Gastrocnemius medialis (tissue), 4 donors: ENCODE measurements around the gene PTPRF. TPM values are rescaled to one million over a fixed set of nuclear protein-coding genes. Genes with fewer than 3 reads are reported as not detected.

Source experiments
- ATAC-seq, 2 donors: fragments of 150-250 bp; one replicate each; pipeline ENCODE4 v1.9.1; 2016
- DNase-seq, 2 donors: peaks; one replicate each; pipeline ENCODE4 v3.0.0-alpha.2; 2019
- H3K27ac ChIP-seq, 4 donors: fragments of 200-600 bp; sonication (generic); 1 replicate in 1 of 4; 2 replicates in 3 of 4; pipeline ENCODE4 v1.5.1; 2016 to 2018; ENCODE audit warnings: mild to moderate bottlenecking in 2 of 4, moderate library complexity in 1 of 4
- H3K27me3 ChIP-seq, 3 donors: fragments of 200-600 bp; sonication (generic) in 2 of 3; 1 replicate in 1 of 3; 2 replicates in 2 of 3; pipeline versions ENCODE4 v1.5.1 to v1.6.0; 2016 to 2019; ENCODE audit warnings: mild to moderate bottlenecking in 1 of 3, moderate library complexity in 1 of 3
- H3K36me3 ChIP-seq, 2 donors: fragments of 200-600 bp; sonication (generic) in 1 of 2; one replicate each; pipeline ENCODE4 v1.5.1; 2017 to 2018
- H3K4me1 ChIP-seq, 2 donors: fragments of 200-600 bp; sonication (generic) in 1 of 2; one replicate each; pipeline ENCODE4 v1.5.1; 2016 to 2017; ENCODE audit warnings: mild to moderate bottlenecking in 2 of 2
- H3K4me3 ChIP-seq, 4 donors: fragments of 200-600 bp; sonication (generic) in 3 of 4; 1 replicate in 1 of 4; 2 replicates in 3 of 4; pipeline ENCODE4 v1.5.1; 2016 to 2019; ENCODE audit warnings: mild to moderate bottlenecking in 2 of 4
- H3K9me3 ChIP-seq, 3 donors: fragments of 200-600 bp; sonication (generic) in 2 of 3; 1 replicate in 1 of 3; 2 replicates in 2 of 3; pipeline ENCODE4 v1.5.1; 2016 to 2019
- CTCF ChIP-seq, 5 experiments: fragments of 450-650 bp in 3 of 5; fragments of 200-600 bp in 2 of 5; sonication (generic) in 2 of 5; IDR thresholded peaks in 4 of 5; conservative IDR thresholded peaks in 1 of 5; 1 replicate in 4 of 5; 2 replicates in 1 of 5; pipeline ENCODE4 v1.5.1; 2016 to 2019; ENCODE audit warnings: antibody characterized with exemption in 5 of 5, mild to moderate bottlenecking in 3 of 5, moderate library complexity in 3 of 5
- POLR2A ChIP-seq, 2 donors: fragments of 450-650 bp; IDR thresholded peaks; one replicate each; pipeline ENCODE4 v1.6.1; 2017; ENCODE audit warnings: antibody characterized with exemption in 2 of 2, mild to moderate bottlenecking in 2 of 2, moderate library complexity in 2 of 2
- in situ Hi-C, 4 donors: fragments of 200-750 bp; cut with MboI; loops; one replicate each; pipeline versions ENCODE4 v1.15.0 to v1.8.0; 2017; ENCODE audit warnings: low sequenced_read_pairs in 4 of 4
- intact Hi-C: fragments of 100-400 bp; cut with DNase I; formaldehyde crosslinking; loops from one replicate; pipeline ENCODE4 v1.15.1; 2023; ENCODE audit warnings: low total_unique reads
- total RNA-seq, 4 donors: library from RNA; depleted of rRNA; stranded (reverse); fragments of >200 nt; gene quantifications; one replicate each; pipeline versions ENCODE4 v1.1.0 to v1.2.3, GENCODE V29; 2016

Gene PTPRF
- total RNA-seq, 4 donors from 2014 or later: 1.8 to 2.6 (median 2.5) TPM

- no peaks in the 10 kb centered on the region for H3K9me3 ChIP-seq
- H3K4me3 ChIP-seq: peak overlapping the region in 1 of 4 donors; percentile 85
- TF ChIP-seq CTCF (IDR thresholded peaks at IDR 0.05 in 4 of 5, conservative IDR thresholded peaks at IDR 0.05 in 1 of 5) (no peak), POLR2A (IDR thresholded peaks at IDR 0.05) (no peak)
- H3K36me3 ChIP-seq: peaks cover 0 to 37% of the 10 kb centered on the region in 2 donors
- in situ Hi-C loops: no loop called here
- peak overlapping the region in 1 of 4 donors; percentile 2 for H3K27ac ChIP-seq
- H3K27me3 ChIP-seq: no peaks in the 10 kb centered on the region
- DNase-seq (no peak), ATAC-seq (no peak)
- peaks cover 15 to 23% of the 10 kb centered on the region in 2 donors for H3K4me1 ChIP-seq
- intact Hi-C loops: loop anchor here (5.0 kb wide), 2 partner anchors 55 to 480 kb away; partner anchors contain the start of genes CFAP57, EBNA1BP2 and ST3GAL3
These were observed 121.2 kb downstream of the PTPRF start for GRCh38 chr1:43651902-43652301.

DNA sequence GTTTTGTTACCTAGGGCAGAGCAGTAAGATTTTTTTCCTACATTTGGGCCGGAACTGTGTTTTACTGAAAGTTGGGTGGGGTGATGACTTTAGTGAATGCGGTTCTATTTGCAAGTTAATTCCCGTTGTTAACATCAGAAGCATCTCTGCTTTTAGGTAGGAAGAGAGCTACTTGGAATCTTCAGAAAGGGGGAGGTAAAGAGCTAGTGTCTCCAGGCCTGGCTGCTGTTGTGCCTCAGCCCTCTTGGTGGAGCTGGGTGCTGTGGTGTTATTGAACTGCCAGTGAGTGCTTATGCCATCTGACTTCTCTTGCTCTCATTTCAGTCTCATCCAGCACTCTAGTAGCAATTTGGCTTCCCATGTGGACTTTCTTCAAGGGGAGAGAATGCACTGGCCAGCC, 122.7 kb downstream of the PTPRF start:
- Histone ChIP-seq H3K27ac (no peak overlapping the region), H3K36me3 (peaks cover 0 to 52% of the 10 kb centered on the region in 2 donors), H3K27me3 (no peaks in the 10 kb centered on the region), H3K4me1 (peaks cover 15 to 23% of the 10 kb centered on the region in 2 donors), H3K9me3 (no peaks in the 10 kb centered on the region), H3K4me3 (no peak overlapping the region)
- TF ChIP-seq CTCF (IDR thresholded peaks at IDR 0.05 in 4 of 5, conservative IDR thresholded peaks at IDR 0.05 in 1 of 5) (no peak), POLR2A (IDR thresholded peaks at IDR 0.05) (no peak)
- intact Hi-C loops (loop anchor here (5.0 kb wide), 2 partner anchors 54 to 481 kb away; partner anchors contain the start of genes CFAP57, EBNA1BP2 and ST3GAL3), in situ Hi-C loops (no loop called here)
- ATAC-seq: no peak
- no peak for DNase-seq

DNA sequence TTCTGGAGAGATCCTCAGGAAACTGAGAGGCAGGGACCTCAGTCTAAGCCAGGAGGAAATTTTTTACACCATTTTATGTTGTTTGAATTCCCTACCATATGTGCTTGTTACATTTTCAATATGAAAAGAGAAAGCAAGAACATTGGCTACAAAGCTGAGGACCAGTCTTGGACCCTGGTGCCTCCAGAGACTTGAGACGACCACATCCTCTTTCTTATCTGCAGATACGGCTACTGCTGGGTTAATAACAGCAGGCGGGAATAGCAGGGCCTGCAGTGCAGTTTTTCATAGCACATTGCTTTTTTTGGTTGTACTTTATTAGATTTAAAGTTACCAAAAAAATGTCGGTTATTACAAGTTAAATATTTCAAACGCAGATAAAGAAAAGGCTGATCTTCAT, 123.2 kb downstream of the PTPRF start:
- intact Hi-C loops: loop anchor here (5.0 kb wide), 2 partner anchors 53 to 482 kb away; partner anchors contain the start of genes CFAP57, EBNA1BP2 and ST3GAL3
- no peaks in the 10 kb centered on the region for H3K27me3 ChIP-seq
- TF ChIP-seq POLR2A (IDR thresholded peaks at IDR 0.05) (no peak), CTCF (IDR thresholded peaks at IDR 0.05 in 4 of 5, conservative IDR thresholded peaks at IDR 0.05 in 1 of 5) (no peak)

DNA sequence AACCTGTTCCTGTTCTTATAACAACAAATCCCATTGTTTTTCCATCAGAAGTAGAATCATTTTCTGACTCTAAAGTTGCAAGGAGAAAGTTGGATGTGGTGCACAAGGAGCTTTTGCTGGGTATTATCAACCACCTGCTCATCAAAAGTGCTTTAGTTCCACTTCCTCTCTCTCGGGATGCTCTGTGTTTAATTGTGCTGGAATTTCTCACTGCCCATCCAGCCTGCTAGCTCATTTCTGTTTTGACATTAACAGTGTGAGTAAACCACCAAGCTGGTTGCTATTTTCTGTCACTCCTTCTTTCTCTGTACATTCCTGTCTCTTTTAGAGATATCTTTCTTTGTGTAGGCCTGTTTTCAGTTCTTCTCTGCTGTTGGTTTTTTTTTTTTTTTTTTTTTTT, 125.3 kb downstream of the PTPRF start:
- no peak for TF ChIP-seq POLR2A (IDR thresholded peaks at IDR 0.05)
- TF ChIP-seq CTCF (IDR thresholded peaks at IDR 0.05 in 4 of 5, conservative IDR thresholded peaks at IDR 0.05 in 1 of 5): no peak
- Histone ChIP-seq H3K4me1 (peaks cover 13 to 15% of the 10 kb centered on the region in 2 donors), H3K27ac (no peak overlapping the region), H3K27me3 (no peaks in the 10 kb centered on the region), H3K9me3 (no peaks in the 10 kb centered on the region), H3K36me3 (peaks cover 0 to 78% of the 10 kb centered on the region in 2 donors), H3K4me3 (no peak overlapping the region)
- ATAC-seq (no peak), DNase-seq (no peak)
- intact Hi-C loops: no loop called here
- in situ Hi-C loops: no loop called here

More for the DNA sequence above, 123.2 kb downstream of the PTPRF start:
- in situ Hi-C loops: no loop called here
- Histone ChIP-seq H3K4me1 (peaks cover 15 to 22% of the 10 kb centered on the region in 2 donors), H3K27ac (no peak overlapping the region), H3K4me3 (no peak overlapping the region), H3K9me3 (no peaks in the 10 kb centered on the region), H3K36me3 (peaks cover 0 to 57% of the 10 kb centered on the region in 2 donors)
- ATAC-seq (no peak), DNase-seq (no peak)
